Measurements from ENCODE around the gene DDIT3.
"Not testable (repeated sequence)": the region's sequence is repeated elsewhere in the genome, so short reads cannot be mapped to it uniquely, and the experiment has no call there.

Gene DDIT3

DNA sequence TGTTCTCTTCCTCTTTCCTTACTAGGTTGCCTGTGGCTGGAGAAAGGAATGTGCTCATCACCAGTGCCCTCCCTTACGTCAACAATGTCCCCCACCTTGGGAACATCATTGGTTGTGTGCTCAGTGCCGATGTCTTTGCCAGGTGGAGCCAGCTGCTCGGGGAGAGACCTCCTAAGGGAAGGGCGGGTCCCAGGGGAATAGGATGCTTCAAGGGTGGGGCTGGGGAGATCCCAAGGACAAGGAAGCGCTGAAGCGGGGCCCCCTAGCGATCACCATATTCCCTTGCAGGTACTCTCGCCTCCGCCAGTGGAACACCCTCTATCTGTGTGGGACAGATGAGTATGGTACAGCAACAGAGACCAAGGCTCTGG is 22.2 kb downstream of the DDIT3 start:
- no peak overlapping the region for H3K4me3 Mint-ChIP-seq
- H3K27ac Mint-ChIP-seq = peak overlapping the region; percentile 74
- H3K36me3 Mint-ChIP-seq (ENCODE audit: low read depth) = peaks cover 85% of the 10 kb centered on the region

GRCh38 chr12:57497223-57498131 is 22.8 kb downstream of the DDIT3 start:
- Mint-ChIP-seq H3K9me3 (no peaks in the 10 kb centered on the region), H3K36me3 (ENCODE audit: low read depth) (peaks cover 85% of the 10 kb centered on the region), H3K4me1 (ENCODE audit: low read depth) (peaks cover 20% of the 10 kb centered on the region), H3K4me3 (no peak overlapping the region), H3K27ac (peak overlapping the region; percentile 74), H3K27me3 (no peaks in the 10 kb centered on the region)
- no peak for DNase-seq

More for the DNA sequence above, 22.2 kb downstream of the DDIT3 start:
- DNase-seq = no peak
- H3K9me3 Mint-ChIP-seq = no peaks in the 10 kb centered on the region
- H3K4me1 Mint-ChIP-seq (ENCODE audit: low read depth) = peaks cover 15% of the 10 kb centered on the region
- H3K27me3 Mint-ChIP-seq = no peaks in the 10 kb centered on the region

- Mint-ChIP-seq H3K27ac (peak overlapping the region; percentile 74), H3K27me3 (no peaks in the 10 kb centered on the region), H3K4me3 (no peak overlapping the region), H3K36me3 (ENCODE audit: low read depth) (peaks cover 85% of the 10 kb centered on the region), H3K4me1 (ENCODE audit: low read depth) (peaks cover 20% of the 10 kb centered on the region), H3K9me3 (no peaks in the 10 kb centered on the region)
- DNase-seq = no peak
Observed at GRCh38 chr12:57496822-57497221, 23.5 kb downstream of the DDIT3 start.

DNA sequence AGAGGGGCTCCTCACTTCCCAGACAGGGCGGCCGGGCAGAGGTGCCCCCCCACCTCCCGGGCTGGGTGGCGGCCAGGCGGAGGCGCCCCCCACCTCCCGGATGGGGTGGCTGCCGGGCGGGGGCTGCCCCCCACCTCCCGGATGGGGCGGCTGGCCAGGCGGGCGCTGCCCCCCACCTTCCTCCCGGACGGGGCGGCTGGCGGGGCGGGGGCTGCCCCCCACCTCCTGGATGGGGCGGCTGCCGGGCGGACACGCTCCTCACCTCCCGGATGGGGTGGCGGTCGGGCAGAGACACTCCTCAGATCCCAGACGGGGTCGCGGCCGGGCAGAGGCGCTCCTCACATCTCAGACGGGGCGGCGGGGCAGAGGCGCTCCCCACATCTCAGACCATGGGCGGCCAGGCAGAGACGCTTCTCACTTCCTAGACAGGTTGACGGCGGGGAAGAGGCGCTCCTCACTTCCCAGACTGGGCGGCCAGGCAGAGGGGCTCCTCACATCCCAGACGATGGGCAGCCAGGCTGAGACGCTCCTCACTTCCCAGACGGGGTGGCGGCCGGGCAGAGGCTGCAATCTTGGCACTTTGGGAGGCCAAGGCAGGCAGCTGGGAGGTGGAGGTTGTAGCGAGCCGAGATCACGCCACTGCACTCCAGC is 25.1 kb downstream of the DDIT3 start:
- not testable (repeated sequence) for H3K27me3 Mint-ChIP-seq, H3K4me3 Mint-ChIP-seq, H3K9me3 Mint-ChIP-seq, DNase-seq, H3K27ac Mint-ChIP-seq
- Mint-ChIP-seq H3K4me1 (ENCODE audit: low read depth) (peaks cover 26% of the 10 kb centered on the region), H3K36me3 (ENCODE audit: low read depth) (peaks cover 85% of the 10 kb centered on the region)

DNA sequence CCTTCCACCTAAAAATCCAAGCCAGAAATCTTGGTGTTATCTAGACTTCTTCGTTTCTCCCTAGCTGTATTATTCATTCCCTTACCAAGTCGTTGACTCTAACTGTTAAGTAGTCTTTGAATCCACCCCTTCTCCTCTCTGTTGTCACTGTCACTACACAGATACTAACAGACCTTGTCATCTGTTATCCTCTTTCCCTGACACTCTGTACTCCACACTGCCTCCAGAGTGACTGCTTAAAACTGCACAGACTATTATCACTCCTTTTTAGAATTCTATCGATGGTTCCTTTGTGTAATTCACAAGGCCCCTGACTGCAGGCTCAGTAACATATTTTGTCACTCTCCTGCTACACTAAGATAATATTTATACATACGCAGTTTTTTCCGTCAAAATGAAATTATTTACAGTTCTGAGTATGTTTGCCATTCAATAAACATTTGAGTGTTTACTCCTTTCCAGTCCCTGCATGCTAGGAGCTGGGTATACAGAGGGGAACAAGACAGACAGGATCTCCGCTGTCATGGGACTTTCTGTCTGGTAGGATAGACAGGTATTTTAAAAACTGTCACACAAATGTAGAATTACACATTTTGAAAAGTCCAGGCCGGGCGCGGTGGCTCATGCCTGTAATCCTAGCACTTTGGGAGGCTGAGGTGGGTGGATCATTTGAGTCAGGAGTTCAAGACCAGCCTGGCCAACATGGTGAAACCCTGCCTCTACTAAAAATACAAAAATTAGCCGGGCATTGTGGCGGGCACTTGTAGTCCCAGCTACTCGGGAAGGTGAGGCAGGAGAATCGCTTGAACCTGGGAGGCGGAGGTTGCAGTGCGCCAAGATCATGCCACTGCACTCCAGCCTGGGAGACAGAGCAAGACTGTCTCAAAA is 28.7 kb downstream of the DDIT3 start:
- Mint-ChIP-seq H3K27me3 (no peaks in the 10 kb centered on the region), H3K9me3 (no peaks in the 10 kb centered on the region), H3K27ac (peak overlapping the region; percentile 66), H3K36me3 (ENCODE audit: low read depth) (peaks cover 76% of the 10 kb centered on the region), H3K4me3 (no peak overlapping the region), H3K4me1 (ENCODE audit: low read depth) (peaks cover 33% of the 10 kb centered on the region)
- DNase-seq = no peak

DNA sequence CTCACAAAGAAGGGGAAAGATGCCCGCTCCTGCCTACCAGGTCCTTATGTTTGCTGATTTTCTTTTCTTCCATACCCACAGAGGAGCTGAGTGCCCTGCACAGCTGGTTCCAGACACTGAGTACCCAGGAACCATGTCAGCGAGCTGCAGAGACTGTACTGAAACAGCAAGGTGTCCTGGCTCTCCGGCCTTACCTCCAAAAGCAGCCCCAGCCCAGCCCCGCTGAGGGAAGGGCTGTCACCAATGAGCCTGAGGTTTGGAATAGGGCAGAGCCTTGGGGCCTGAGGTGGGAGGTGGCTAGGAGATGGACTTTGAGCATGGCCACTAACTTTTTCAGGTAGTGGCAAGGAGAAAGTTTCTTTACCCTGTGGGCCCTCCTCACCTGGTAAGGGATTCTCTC is 30.2 kb downstream of the DDIT3 start:
- Mint-ChIP-seq H3K4me3 (peak overlapping the region; percentile 89), H3K4me1 (ENCODE audit: low read depth) (peaks cover 32% of the 10 kb centered on the region), H3K9me3 (no peaks in the 10 kb centered on the region), H3K36me3 (ENCODE audit: low read depth) (peaks cover 62% of the 10 kb centered on the region), H3K27me3 (no peaks in the 10 kb centered on the region), H3K27ac (peak overlapping the region; percentile 94)
- DNase-seq = no peak

GRCh38 chr12:57489157-57489641 is 31.1 kb downstream of the DDIT3 start:
- Mint-ChIP-seq H3K36me3 (ENCODE audit: low read depth) (peaks cover 57% of the 10 kb centered on the region), H3K27ac (peak overlapping the region; percentile 94), H3K9me3 (no peaks in the 10 kb centered on the region), H3K4me1 (ENCODE audit: low read depth) (peaks cover 32% of the 10 kb centered on the region), H3K27me3 (no peaks in the 10 kb centered on the region), H3K4me3 (peak overlapping the region; percentile 89)
- no peak for DNase-seq

GRCh38 chr12:57488402-57489156 is 31.7 kb downstream of the DDIT3 start:
- Mint-ChIP-seq H3K4me3 (peak overlapping the region; percentile 89), H3K27me3 (no peaks in the 10 kb centered on the region), H3K36me3 (ENCODE audit: low read depth) (peaks cover 54% of the 10 kb centered on the region), H3K9me3 (no peaks in the 10 kb centered on the region), H3K4me1 (ENCODE audit: low read depth) (peaks cover 32% of the 10 kb centered on the region), H3K27ac (peak overlapping the region; percentile 94)
- DNase-seq = no peak

DNA sequence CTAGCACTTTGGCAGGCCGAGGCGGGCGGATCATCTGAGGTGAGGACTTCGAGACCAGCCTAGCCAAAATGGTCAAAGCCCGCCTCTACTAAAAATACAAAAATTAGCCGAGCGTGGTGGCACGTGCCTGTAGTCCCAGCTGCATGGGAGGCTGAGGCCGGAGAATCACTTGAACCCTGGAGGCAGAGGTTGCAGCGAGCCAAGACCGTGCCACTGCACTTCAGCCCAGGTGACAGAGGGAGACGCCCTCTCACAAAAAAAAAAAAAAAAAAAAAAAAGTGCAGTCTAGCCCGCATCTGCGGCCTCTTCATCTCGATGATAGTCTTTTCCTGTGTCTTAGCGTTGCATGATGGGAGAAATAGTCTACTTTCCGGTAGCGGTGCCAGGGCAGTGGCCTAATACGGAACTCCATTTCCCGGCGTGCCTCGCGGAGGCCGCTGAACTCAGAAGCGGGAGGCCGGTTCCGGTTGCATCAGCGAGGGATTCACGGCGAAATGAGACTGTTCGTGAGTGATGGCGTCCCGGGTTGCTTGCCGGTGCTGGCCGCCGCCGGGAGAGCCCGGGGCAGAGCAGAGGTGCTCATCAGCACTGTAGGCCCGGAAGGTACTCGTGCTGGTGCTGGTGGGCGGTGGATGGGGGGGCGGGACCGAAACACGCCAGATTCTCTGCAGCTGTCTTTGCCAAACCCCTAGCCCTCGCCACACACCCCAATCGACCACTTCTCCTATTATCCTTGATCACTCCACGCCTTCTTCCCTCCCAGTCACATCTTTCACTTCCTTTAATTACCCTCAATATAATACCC is 32.5 kb downstream of the DDIT3 start, which contains the start of gene MARS1:
MARS1 (plus strand) TSS at position 472 of the 805 bp plus-strand sequence; CDS start at position 495, 23 bp downstream.
- Mint-ChIP-seq H3K4me1 (ENCODE audit: low read depth) (peaks cover 36% of the 10 kb centered on the region), H3K4me3 (peak within 1 kb of the TSS; percentile 89), H3K27me3 (no peaks in the 10 kb centered on the region), H3K36me3 (ENCODE audit: low read depth) (peaks cover 51% of the 10 kb centered on the region), H3K27ac (peak within 1 kb of the TSS; percentile 94), H3K9me3 (no peaks in the 10 kb centered on the region)
- peak; percentile 92 for DNase-seq

- DNase-seq = no peak
Observed at GRCh38 chr12:57487055-57487596, 33.2 kb downstream of the DDIT3 start.

DNA sequence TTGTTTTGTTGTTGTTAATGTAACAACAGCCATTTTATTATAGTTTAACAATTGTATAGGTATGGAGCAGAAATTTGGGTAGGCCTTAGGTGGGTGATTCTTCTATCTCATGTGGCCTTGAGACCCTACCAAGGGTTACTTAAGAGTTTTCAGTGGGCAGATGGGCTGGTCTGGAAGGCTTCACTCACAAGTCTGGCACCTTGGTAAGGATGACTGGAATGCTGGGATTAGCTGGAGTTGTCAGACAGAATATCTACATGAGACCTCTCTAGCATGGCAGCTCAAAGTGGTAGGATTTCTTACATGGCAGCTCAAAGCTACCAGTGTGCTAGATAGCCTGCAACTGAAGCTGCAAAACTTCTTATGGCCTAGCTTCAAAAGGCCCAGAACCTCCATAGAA is 34.6 kb downstream of the DDIT3 start:
- Mint-ChIP-seq H3K27ac (no peak overlapping the region), H3K9me3 (no peaks in the 10 kb centered on the region), H3K36me3 (ENCODE audit: low read depth) (peaks cover 33% of the 10 kb centered on the region), H3K27me3 (no peaks in the 10 kb centered on the region), H3K4me1 (ENCODE audit: low read depth) (peaks cover 39% of the 10 kb centered on the region), H3K4me3 (no peak overlapping the region)
- no peak for DNase-seq

More at GRCh38 chr12:57487055-57487596, 33.2 kb downstream of the DDIT3 start:
- no peaks in the 10 kb centered on the region for H3K27me3 Mint-ChIP-seq
- H3K27ac Mint-ChIP-seq = peak overlapping the region; percentile 94
- H3K9me3 Mint-ChIP-seq = no peaks in the 10 kb centered on the region
- H3K4me3 Mint-ChIP-seq = peak overlapping the region; percentile 89
- H3K4me1 Mint-ChIP-seq (ENCODE audit: low read depth) = peaks cover 34% of the 10 kb centered on the region
- peaks cover 44% of the 10 kb centered on the region for H3K36me3 Mint-ChIP-seq (ENCODE audit: low read depth)

DNA sequence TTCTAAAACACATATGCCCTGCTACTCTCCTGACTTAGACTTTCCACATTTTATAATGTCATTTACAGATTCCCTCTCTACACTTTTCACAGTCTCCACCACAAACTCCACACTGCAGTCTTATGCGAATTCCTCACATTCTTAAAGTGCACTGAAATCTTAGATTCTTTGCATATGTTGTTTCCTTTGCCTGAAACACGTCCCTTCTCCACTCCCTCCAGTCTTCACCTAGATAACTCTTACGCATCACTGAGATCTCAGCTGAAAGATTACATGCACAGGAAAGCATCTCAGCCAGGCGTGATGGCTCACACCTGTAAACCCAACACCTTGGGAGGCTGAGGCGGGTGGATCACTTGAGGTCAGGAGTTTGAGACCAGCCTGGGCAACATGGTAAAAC is 36.8 kb downstream of the DDIT3 start:
- Mint-ChIP-seq H3K4me1 (ENCODE audit: low read depth) (peaks cover 47% of the 10 kb centered on the region), H3K4me3 (no peak overlapping the region), H3K27ac (no peak overlapping the region), H3K36me3 (ENCODE audit: low read depth) (peaks cover 24% of the 10 kb centered on the region), H3K27me3 (no peaks in the 10 kb centered on the region), H3K9me3 (no peaks in the 10 kb centered on the region)
- DNase-seq = no peak

GRCh38 chr12:57481671-57482070 is 38.6 kb downstream of the DDIT3 start:
- H3K27ac Mint-ChIP-seq = peak overlapping the region; percentile 99
- peaks cover 52% of the 10 kb centered on the region for H3K4me1 Mint-ChIP-seq (ENCODE audit: low read depth)
- H3K36me3 Mint-ChIP-seq (ENCODE audit: low read depth) = peaks cover 32% of the 10 kb centered on the region
- no peaks in the 10 kb centered on the region for H3K9me3 Mint-ChIP-seq
- H3K4me3 Mint-ChIP-seq = no peak overlapping the region
- no peak for DNase-seq
- no peaks in the 10 kb centered on the region for H3K27me3 Mint-ChIP-seq

Data from activated T-cell treated with anti-CD3 and anti-CD28 coated beads, Interleukin-2, amount 50 U/mL, for 24 hours (primary cell).